HEK293T (cell line): Measurements from ENCODE around the gene SHISA3.

Experiments used
- ARNT ChIP-seq: fragments of 450-650 bp; IDR thresholded peaks from 2 replicates; pipeline ENCODE4 v1.6.1; 2017; ENCODE audit warnings: mild to moderate bottlenecking
- BHLHE40 ChIP-seq: fragments of 450-650 bp; IDR thresholded peaks from 2 replicates; pipeline ENCODE4 v1.6.1; 2016; ENCODE audit warnings: mild to moderate bottlenecking, moderate library complexity, borderline replicate concordance
- ELF4 ChIP-seq: fragments of 450-650 bp; IDR thresholded peaks from 2 replicates; pipeline ENCODE4 v1.6.1; 2017; ENCODE audit warnings: antibody characterized with exemption
- FOXK2 ChIP-seq: fragments of 450-650 bp; IDR thresholded peaks from 2 replicates; pipeline ENCODE4 v1.6.1; 2016; ENCODE audit warnings: mild to moderate bottlenecking
- FOXM1 ChIP-seq: fragments of 450-650 bp; IDR thresholded peaks from 2 replicates; pipeline ENCODE4 v1.6.1; 2017; ENCODE audit warnings: mild to moderate bottlenecking, borderline replicate concordance
- HDGF ChIP-seq: fragments of 450-650 bp; IDR thresholded peaks from 2 replicates; pipeline ENCODE4 v1.6.1; 2017; ENCODE audit warnings: antibody characterized with exemption, borderline replicate concordance
- L3MBTL2 ChIP-seq: fragments of 450-650 bp; conservative IDR thresholded peaks from 2 replicates; pipeline ENCODE4 v1.6.1; 2016; ENCODE audit warnings: mild to moderate bottlenecking
- LEF1 ChIP-seq: fragments of 450-650 bp; IDR thresholded peaks from 2 replicates; pipeline ENCODE4 v1.6.1; 2017; ENCODE audit warnings: mild to moderate bottlenecking, borderline replicate concordance
- SP1 ChIP-seq: fragments of 450-650 bp; IDR thresholded peaks from 2 replicates; pipeline ENCODE4 v1.6.1; 2017
- SUZ12 ChIP-seq: fragments of 450-650 bp; IDR thresholded peaks from 2 replicates; pipeline ENCODE4 v1.6.1; 2016; ENCODE audit warnings: mild to moderate bottlenecking
- TARDBP ChIP-seq: fragments of 450-650 bp; IDR thresholded peaks from 2 replicates; pipeline ENCODE4 v1.6.1; 2016
- ZNF384 ChIP-seq: fragments of 450-650 bp; IDR thresholded peaks from 2 replicates; pipeline ENCODE4 v1.6.1; 2016
- TF ChIP-seq, protein P1 (sequence below): fragments of 450-650 bp; IDR thresholded peaks from 2 replicates; pipeline ENCODE4 v1.6.1; 2016

DNA sequence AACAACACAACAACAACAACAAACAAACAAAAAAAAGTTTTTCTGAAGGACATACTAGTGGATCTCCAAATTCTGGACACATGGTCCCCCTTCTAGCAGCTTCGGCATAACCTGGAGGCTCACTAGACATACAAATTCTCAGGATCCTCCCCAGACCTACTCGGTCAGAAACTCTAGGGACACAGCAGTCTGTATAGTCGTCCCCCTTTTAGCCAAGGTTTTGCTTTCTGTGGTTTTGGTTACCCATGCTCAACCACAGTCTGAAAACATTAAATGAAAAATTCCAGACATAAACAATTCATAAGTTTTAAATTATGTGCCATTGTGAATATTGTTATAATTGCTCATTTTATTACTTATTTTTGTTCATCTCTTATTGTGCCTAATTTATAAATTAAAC, 45.2 kb upstream of the SHISA3 start:
- no peak for TF ChIP-seq ZNF384
- TF ChIP-seq TARDBP = no peak
- TF ChIP-seq HDGF = no peak
- no peak for TF ChIP-seq SP1
- no peak for TF ChIP-seq L3MBTL2
- TF ChIP-seq FOXK2 = no peak
- TF ChIP-seq FOXM1 = no peak
- no peak for TF ChIP-seq LEF1
- TF ChIP-seq ARNT = no peak
- TF ChIP-seq ELF4 = no peak
- TF ChIP-seq BHLHE40 = no peak
- TF ChIP-seq SUZ12 = no peak
- TF ChIP-seq, protein P1, sequence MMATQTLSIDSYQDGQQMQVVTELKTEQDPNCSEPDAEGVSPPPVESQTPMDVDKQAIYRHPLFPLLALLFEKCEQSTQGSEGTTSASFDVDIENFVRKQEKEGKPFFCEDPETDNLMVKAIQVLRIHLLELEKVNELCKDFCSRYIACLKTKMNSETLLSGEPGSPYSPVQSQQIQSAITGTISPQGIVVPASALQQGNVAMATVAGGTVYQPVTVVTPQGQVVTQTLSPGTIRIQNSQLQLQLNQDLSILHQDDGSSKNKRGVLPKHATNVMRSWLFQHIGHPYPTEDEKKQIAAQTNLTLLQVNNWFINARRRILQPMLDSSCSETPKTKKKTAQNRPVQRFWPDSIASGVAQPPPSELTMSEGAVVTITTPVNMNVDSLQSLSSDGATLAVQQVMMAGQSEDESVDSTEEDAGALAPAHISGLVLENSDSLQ = no peak
